ENCODE data around the gene GRAMD2A.

GRAMD2A gene

GRCh38 chr15:72168808-72169190 lies 28.8 kb downstream of the GRAMD2A start:
- no peak for DNase-seq (ENCODE audit: low read depth in 2 of 2, low spot score in 1 of 2)

DNA sequence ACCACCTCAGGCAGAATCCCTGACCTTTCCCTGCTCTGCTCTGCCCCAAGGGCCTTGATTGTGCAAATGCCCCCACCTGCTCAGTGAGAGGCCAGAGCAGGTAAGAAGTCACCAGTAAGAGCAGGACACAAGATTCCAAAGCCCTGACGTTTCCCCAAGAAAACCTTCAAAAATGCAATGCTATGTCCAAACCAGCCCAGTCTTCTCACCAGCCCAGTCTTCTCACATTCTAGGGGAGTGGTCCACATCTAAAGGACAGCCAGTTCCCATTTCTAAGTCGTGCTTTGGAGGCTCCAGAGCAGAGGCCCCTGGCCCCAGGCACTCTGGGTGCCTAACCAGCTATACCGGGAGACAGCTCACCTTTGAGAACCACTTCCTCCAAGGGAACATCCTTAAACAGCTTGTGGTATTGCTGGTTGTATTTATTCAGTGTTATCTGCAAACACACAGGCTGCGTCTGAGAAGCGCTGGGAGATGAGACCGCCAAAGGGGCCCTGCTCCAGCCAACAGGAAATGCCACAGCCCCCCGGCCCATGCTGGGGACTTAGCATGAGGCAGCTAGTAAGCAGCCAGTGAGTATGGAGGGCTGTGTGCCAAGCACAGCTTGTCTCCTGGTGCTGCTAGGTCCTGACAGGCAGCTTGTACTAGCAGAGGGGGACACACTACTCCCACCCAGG lies 29.3 kb downstream of the GRAMD2A start:
- DNase-seq (ENCODE audit: low read depth in 2 of 2, low spot score in 1 of 2) = no peak

GRCh38 chr15:72167445-72167844 lies 30.1 kb downstream of the GRAMD2A start:
- no peak for DNase-seq (ENCODE audit: low read depth in 2 of 2, low spot score in 1 of 2)

- DNase-seq (ENCODE audit: low read depth in 2 of 2, low spot score in 1 of 2) = no peak
These were observed 30.7 kb downstream of the GRAMD2A start for GRCh38 chr15:72166716-72167417.

GRCh38 chr15:72163719-72164118 lies 33.9 kb downstream of the GRAMD2A start:
- no peak for DNase-seq (ENCODE audit: low read depth in 2 of 2, low spot score in 1 of 2)

GRCh38 chr15:72162569-72162968 lies 35.0 kb downstream of the GRAMD2A start:
- DNase-seq (ENCODE audit: low read depth in 2 of 2, low spot score in 1 of 2) = no peak

- DNase-seq (ENCODE audit: low read depth in 2 of 2, low spot score in 1 of 2) = no peak
These were observed 36.0 kb downstream of the GRAMD2A start for GRCh38 chr15:72161361-72162132.

DNA sequence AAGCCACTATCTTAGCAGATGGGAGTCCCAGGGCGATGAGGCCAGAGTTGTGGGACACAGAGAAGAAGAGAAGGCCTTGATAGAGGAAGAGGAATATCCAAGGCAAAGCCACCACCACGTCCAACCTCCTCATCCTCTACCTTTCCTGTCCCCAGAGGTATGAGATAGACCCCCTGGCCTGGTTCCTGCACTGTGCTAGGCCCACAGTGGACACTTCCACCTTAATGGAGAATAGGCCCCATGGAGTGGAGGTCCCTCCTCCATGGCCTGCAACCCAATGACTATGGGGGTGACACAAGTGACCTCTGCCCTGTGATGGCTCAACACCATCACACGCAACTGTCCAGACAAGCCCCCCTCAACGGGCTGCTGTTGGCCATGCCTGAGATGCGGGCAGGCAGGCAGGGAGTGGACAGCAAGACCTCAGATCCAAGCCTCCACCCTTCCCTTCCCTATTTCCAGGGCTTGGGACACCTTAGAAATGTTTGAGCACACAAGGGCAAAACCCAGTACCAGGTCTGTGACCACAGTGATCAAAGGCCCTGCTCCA lies 36.8 kb downstream of the GRAMD2A start:
- no peak for DNase-seq (ENCODE audit: low read depth in 2 of 2, low spot score in 1 of 2)

- no peak for DNase-seq (ENCODE audit: low read depth in 2 of 2, low spot score in 1 of 2)
These were observed 40.7 kb downstream of the GRAMD2A start for GRCh38 chr15:72156928-72157327.

- peak; percentile 48 to 79 for DNase-seq (ENCODE audit: low read depth in 2 of 2, low spot score in 1 of 2)
These were observed 41.7 kb downstream of the GRAMD2A start for GRCh38 chr15:72155635-72156616.

DNA sequence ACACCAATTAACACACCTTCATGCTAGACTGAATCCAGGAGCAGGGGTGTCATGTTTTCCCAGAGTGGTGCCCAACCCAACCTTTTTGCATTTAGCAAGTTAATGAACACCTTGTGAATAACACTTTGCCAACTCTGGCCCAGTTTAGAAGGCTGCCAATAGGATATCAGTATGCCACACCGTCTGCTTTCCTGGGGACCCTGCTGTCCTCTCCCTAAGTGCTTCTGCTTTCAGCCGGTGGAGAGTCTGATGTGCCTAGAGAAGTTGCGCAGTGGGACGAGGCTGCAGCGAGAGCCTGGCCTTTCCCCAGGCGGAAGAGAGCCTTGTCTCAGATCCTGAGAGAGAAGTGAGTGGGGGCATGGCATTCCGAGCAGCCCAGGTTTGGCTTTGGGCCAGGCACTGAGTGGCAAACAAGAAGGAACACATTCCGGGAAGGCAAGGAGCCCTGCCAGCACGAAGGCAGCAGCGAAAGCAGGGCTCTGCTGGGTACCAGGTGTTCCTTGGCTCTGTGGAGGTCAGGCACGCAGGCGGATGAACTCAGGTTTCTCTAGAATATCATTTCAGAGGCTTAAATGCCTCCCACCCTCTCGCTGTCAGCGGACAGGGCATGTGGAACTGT lies 42.5 kb downstream of the GRAMD2A start:
- DNase-seq (ENCODE audit: low read depth in 2 of 2, low spot score in 1 of 2) = no peak

GRCh38 chr15:72154316-72154715 lies 43.3 kb downstream of the GRAMD2A start:
- no peak for DNase-seq (ENCODE audit: low read depth in 2 of 2, low spot score in 1 of 2)

GRCh38 chr15:72153269-72154000 lies 44.2 kb downstream of the GRAMD2A start:
- DNase-seq (ENCODE audit: low read depth in 2 of 2, low spot score in 1 of 2) = no peak

DNA sequence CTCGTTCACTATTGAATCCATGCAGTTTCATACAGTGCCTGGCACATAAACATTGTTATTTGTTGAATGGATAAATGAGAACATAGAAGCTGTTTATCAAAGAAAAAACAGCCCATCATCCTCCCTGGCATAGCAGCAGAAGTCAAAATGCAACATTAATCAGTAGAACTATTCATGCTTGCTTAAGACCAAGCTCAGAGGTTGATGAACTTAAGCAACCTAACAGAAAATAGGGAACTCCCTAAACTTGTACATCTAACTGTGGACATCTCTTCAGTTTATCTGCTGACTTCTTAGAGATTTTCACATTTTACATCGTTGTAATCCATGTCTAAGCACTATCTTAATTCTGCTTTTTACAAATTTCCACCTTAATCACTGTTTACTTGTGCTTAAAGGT lies 50.2 kb downstream of the GRAMD2A start:
- no peak for DNase-seq (ENCODE audit: low read depth in 2 of 2, low spot score in 1 of 2)

GRCh38 chr15:72146934-72147333 lies 50.7 kb downstream of the GRAMD2A start:
- no peak for DNase-seq (ENCODE audit: low read depth in 2 of 2, low spot score in 1 of 2)

DNA sequence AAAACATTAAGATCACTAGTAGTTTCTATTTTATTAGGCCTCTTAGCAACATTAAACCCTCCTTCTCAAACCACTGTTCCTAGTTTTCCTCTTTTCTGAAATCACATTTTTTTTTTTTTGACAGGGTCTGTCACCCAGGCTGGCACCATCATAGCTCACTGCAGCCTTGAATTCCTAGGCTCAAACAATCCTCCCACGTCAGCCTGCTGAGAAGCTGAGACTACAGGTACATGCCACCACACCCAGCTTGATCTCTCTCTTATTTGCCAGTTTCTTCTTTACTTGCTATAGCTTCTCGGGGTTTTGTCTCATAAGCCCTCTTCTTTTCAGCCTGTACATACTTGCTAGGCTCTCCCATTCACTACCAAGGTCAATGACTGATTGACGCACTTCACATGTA lies 51.4 kb downstream of the GRAMD2A start:
- DNase-seq (ENCODE audit: low read depth in 2 of 2, low spot score in 1 of 2) = no peak

- no peak for DNase-seq (ENCODE audit: low read depth in 2 of 2, low spot score in 1 of 2)
These were observed 56.2 kb downstream of the GRAMD2A start for GRCh38 chr15:72141171-72142084.

DNA sequence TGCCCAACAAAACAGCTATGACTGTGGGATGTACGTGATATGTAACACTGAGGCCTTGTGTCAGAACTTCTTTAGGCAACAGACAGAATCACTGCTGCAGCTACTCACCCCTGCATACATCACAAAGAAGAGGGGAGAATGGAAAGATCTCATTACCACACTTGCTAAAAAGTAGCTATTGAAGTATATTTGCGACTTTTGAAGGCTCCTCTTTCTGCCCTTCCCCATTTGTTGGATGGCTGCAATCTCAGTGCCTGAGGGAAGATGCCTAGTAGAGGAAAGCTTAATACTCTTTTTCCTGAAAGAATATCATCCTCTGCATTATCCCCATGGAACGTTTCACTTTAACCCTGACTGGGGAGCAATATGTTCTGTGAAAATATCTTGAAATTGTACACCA lies 57.5 kb downstream of the GRAMD2A start:
- no peak for DNase-seq (ENCODE audit: low read depth in 2 of 2, low spot score in 1 of 2)
